ENCODE measurements around the gene ZNF536.

The ZNF536 gene

DNA sequence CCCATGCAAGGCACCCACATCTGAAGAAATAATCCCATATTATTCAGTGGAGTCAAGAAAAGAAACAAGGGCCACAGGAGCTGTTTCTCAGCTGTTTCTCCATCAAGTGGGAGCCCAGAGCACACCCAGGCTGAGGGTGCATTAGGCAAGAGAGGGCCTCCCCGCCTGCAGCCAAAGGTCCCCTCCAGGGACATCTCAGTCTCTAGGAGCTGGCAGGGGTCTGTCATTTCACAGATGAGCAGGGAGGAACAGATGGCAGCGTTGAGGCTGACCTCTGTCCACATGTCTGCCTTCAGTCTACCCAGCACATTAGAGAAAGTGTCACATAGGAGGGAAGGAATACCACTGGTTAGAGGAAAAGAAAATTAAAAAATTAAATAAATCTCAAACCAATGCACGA, 157.7 kb downstream of the ZNF536 start:
- DNase-seq (ENCODE audit: low read depth) = no peak

DNA sequence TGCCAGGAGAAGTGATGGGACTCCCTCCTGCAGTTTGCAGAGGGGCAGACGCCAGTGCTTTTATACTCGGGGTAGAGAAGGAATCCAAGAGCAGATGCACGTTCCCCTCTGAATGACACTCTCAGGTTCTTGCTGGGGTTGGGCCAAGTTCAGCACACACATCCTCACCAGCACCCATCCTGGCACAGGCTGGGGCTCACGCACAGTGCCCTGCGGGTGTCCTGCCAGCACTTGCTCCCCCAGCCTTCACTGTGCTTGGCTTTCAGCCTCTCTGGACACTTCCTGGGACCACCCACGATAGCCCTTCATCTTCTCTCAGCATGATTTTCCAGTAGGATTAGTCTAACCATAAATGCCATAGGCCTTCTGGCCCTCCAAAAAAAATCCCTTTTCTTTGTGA, 158.6 kb downstream of the ZNF536 start:
- DNase-seq (ENCODE audit: low read depth) = no peak

DNA sequence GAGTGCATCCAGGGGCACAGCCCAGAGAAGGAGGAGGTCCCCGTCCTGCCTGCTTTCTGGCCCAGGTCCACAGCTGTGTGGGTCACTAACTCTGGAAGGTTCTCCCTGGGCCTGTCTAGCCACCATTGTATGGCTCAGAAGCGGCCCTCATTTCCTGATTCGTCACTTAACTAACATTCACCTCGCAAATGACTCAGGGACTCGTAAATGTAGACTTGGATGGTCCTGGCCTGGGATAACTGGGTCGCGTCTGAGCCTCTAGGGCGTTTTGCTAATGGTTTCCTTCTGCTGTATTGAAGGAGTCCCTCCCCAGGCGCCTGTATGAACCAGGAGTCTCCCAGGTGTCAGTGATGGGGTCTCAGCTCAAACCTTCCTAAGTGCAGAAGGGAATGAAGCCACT, 162.8 kb downstream of the ZNF536 start:
- DNase-seq (ENCODE audit: low read depth) = no peak

DNA sequence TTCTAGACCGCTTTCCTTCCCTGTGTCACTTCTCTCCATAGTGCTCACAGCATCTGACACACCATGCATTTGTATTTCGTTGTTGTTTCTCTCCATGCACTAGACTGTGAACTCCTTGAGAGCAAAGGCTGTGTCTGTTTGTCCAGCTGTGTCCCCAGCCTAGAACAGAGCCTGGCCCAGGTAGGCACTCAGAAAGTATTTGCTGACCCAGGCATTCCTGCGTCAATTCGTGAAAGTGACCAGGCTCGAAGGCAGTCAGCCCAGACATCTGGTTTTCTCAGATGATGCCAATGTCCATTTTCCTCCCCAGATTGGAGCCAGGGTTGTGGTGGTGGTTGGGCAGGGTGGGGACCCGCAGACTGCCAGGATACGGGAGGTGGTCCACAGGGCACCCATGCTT, 164.8 kb downstream of the ZNF536 start:
- no peak for DNase-seq (ENCODE audit: low read depth)

DNA sequence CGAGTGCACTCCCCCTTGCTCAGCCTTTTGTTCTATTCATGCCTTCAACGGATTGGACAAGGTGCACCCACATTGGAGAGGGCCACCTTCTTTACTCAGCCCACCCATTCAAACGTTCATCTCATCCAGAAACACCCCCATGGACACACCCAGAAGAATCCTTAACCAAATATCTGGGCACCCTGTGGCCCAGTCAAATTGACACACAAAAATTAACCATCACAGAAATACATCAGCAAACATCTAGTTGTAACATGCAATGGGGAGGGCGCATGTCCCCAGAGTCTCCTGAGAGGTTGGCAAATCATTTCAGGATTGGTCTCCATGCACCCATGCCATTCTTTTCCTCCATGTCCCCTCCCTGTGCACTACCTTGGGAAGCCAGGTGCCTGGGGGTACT, 167.1 kb downstream of the ZNF536 start:
- DNase-seq (ENCODE audit: low read depth) = no peak

DNA sequence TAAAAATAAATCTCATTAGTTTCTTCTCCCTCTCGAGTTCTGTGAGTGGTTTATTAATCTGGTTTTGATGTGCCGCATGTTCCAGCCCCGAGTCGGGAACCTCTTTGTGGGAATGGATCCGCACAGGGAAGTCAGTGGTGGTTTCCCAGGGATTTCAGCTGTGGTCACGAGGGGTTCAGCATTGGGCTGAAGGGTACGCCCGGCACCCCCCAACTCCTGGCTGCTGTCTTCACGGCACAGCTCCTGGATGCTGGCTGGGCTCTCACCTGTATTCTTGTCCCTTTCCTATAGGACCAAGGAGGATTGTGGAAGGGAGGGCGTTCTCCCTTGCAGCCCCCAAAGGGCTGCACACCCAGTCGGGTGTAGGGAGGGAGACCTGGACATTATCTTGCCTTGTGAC, 167.8 kb downstream of the ZNF536 start:
- no peak for DNase-seq (ENCODE audit: low read depth)

DNA sequence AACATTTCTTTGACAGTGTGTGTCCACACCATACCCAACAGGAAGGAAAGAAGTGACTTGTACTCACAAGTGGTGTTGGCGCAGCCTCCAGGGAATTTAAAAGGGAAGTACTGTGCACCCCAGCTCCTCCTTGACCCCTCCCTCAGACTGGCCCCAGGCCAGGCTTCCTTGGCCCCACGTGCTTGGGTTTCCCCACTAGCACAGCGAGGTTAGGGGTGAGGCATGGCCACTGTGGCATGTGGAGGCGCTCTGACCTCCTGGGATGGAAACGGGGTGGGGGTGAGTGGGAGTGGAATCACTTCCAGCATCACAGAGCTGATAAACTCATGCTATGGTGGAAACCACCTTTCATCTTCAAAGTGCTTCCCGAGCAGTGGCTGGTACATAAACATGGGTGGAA, 168.6 kb downstream of the ZNF536 start:
- DNase-seq (ENCODE audit: low read depth) = no peak

DNA sequence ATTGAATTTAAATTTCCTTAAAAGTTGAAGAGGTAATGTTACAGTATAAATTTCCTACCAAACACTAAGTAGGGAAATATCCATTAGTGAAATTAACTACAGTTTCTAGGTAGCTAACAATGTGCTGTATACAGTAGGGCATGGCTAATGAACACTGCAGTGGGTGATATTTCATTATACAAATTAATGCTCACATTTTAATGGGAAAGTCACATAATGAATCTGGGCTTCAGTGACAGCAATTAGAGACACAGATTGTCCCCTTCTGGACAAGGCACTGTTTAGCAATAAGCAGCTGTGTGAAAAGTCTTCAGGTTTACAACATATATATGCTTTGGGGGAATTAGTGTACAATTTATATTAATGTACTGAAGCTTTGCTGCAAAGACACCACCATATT, 169.4 kb downstream of the ZNF536 start:
- DNase-seq (ENCODE audit: low read depth) = no peak

DNA sequence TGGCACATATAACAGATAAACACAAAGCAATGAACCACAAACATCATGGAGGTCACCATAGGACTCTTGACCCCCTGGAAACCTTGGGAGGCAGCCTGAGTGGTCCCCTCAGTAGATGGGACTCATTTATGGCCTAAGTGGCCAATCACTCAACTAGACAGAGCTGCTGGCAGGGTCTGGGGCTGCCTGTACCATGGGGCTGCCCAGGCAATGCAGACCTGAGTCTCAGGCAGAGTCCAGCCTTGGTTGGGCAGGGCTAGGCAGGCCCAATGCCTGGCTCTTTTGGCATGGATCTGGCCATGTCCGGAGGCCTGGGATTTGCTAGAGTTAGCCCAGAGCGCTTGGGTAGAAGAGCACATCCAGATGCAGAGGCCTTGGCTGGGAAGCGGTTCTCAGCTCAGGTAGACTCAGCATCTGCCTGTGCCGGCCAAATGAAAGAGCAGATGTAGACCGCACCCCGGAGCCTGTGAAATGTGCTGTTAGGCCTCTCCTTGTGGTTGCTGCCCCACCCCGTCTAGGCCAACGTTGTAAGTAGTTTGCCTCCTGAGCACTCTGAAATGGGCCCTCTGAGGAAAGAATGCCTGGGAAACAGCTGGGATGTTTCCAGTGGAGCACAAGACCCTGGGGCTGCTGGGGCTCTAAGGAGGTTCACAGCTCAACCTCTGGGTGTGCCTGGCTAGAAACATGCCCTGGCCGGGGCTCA, 171.2 kb downstream of the ZNF536 start:
- no peak for DNase-seq (ENCODE audit: low read depth)

DNA sequence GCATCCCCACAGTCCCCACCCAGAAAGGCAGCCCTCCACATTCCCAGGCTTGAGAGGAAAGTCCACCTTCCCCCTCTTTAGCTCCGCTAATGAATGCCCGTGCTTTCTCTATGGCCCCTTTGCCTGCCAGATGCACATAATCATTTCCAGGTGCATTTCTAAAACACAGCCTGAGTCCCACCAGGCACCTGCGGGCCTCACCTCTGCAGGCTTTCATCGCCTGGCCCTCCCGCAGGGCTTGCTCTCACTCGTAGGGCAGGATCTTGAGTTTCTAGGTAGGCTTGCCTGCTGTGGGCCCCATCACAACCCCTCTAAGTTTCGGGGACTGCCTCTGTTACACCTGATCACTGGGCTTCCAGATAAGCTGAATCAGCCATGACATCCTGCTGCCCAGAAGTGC, 173.6 kb downstream of the ZNF536 start:
- DNase-seq (ENCODE audit: low read depth) = no peak

DNA sequence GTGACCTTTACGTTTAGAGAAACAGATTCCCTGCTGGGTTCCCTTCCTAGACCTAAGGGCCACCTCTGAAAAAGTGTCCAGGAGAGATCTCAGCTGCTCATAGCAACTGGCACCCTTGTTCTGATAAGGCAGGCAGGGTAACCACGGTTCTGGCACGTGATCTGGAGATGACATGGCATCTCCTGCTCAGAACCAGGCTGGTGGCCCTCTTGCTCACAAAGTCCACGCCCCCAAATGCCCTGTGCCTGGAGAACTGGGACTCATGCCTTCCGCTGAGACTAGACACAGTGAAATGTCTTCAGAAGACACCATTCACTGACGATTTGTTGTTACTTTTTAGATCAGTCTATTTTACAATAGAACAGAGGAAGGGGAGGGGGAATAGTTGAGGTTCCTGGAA, 174.1 kb downstream of the ZNF536 start:
- DNase-seq (ENCODE audit: low read depth) = no peak

DNA sequence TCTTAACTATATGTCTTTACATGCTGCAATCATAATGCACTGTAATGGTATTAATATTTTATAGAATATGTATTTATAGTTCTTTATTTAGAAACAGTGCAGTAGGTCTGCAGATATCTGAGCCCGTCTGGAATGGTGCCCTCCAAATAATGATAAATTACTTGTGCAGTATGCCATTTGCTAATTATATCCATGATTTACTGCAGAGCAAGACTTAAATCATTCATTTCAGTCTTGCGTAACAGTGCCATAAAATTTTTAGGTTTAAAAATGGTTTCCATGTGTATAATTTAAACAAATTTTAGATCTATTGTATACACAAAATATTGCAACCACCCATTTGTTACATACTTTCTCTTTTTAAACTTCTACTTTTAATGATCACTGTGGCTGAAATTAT, 175.1 kb downstream of the ZNF536 start:
- DNase-seq (ENCODE audit: low read depth) = no peak

DNA sequence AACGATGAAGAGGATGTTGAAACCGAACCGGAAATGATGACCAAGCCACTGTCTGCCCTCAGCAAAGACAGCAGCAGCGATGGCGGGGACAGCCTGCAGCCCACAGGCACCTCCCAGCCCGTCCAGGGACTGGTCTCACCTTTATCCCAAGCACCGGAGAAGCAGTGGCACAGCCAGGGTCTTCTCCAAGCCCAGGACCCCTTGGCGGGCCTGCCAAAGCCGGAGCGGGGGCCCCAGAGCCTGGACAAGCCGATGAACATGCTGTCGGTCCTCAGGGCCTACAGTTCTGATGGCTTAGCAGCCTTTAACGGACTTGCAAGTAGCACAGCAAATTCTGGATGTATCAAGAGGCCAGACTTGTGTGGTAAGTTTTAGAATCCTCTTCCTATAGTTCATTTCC, 177.0 kb downstream of the ZNF536 start:
- DNase-seq (ENCODE audit: low read depth) = no peak

DNA sequence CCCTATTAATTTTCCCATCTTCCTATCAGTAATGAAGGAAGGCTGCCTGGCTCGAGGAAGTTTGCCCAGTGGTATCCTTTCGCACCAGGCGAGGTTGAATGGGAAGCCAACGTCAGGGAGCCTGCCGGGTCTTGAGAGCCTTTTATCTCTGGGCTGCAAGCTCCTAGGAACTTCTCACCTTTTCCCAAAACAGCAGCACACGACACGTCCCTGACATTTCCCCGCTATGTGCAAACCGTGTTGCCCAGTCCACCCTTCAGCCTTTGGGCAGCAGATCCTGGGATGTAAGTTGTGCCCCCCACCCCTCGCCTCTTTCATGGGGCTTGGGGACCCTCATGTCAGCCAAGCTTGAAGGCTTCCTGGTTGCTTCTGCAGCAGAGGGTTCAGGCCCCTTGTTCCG, 179.1 kb downstream of the ZNF536 start:
- DNase-seq (ENCODE audit: low read depth) = no peak

DNA sequence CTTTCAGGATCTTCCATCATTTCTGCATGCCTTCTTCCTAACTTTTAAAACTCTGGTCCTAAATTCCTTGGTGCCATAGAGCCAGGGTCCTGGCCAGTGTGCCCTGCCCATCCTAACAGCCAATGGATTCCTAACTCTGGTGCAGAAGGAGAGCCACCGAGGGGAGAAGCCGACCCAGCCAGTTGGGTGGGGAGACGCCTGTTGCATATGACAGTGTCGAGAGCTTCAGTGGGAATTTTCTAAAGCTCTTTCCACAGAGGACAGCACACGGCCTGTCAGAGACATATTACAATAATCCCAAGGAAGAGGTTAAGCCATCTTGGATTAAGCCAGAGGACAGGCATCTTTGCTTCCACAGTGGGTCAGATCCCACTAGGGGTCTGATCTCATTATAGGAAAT, 180.4 kb downstream of the ZNF536 start:
- DNase-seq (ENCODE audit: low read depth) = no peak

DNA sequence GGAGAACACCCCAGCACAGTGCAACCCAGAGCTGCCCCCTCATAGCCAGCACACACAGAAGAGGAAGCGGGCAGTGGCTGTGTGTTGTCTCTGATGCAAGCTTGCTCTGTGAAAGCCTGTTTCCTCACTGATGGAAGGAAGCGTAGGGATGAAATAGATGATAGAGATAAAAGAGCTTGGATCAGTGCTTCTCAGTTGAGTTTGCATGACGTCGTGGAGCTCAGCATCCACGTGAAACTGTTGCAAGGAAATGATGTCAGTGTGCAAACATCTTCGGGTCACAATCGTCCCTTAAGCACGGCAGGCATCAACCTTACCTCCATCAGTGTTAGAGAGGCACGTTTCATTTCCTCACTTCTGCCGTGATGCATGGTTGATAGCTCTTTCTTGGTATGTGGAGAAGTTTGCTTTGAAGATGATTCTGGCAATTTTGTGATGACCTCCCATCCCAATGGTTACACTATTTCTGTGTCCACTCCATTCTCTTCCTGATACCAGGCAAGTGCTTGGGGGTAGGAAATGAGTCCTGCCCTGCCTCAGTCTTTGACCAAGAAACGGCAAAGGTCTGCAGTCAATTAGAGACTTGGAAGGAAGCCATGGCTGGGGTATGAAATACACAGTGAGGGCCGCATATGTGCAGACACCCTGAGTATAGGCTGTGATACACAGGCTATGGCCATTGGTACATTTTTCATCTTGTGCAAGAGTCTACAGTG, 183.0 kb downstream of the ZNF536 start:
- DNase-seq (ENCODE audit: low read depth) = no peak

DNA sequence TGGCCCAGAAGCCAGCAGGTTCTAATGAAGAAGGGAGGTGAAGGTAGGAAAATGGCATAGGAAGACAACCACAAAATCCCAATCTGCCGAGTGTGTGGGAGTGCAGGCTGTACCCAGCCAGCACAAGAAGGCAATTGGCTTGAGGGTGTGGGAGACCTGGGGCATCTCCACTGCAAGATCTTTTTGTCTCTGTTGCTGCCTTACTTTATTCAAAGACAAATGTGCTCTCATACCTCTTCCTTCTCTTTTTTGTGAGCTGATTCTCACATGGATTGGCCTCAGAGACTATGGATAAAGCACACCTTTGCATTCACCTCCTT, 183.6 kb downstream of the ZNF536 start:
- DNase-seq (ENCODE audit: low read depth) = no peak

DNA sequence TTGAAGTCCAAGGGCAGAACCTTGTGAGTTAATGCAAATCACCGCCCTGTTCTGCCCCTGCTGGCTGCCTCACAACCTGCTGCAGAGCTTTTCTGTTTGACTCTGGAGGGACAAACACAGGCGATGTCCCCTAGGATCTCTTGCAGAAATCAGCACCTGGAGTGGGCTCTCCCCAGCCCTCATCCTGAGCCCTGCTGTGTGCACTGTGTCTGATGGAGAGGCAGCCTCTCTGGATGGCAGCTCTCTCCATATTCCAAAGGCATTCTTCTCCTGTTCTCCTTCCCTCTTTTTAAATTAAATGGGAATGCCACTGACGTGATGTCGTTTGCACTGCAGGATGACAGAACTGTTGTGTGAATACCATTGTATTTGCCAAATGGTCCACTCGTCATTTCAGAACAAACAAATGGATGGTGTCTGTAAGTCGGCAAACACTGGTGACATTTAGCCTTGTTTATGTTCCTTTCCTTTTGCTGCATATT, 184.1 kb downstream of the ZNF536 start:
- no peak for DNase-seq (ENCODE audit: low read depth)

DNA sequence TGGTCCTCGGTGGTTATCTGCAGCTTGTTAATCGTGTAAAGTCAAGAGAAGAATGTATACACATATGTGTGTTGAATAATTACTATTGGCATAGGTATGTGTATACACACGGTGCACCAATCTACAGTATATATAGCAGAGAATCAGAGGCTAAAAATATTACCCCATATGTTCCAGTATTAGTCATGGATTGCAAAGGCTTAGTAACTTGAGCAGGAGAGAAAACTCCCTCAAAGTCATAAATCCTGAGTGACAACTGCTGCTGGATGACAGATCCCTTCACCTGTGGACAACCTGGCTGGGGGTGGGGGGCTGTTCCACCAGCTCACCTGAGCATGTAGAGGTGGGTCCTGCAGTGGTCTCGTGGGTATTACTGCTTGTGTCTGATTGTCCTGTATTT, 185.0 kb downstream of the ZNF536 start:
- DNase-seq (ENCODE audit: low read depth) = no peak

DNA sequence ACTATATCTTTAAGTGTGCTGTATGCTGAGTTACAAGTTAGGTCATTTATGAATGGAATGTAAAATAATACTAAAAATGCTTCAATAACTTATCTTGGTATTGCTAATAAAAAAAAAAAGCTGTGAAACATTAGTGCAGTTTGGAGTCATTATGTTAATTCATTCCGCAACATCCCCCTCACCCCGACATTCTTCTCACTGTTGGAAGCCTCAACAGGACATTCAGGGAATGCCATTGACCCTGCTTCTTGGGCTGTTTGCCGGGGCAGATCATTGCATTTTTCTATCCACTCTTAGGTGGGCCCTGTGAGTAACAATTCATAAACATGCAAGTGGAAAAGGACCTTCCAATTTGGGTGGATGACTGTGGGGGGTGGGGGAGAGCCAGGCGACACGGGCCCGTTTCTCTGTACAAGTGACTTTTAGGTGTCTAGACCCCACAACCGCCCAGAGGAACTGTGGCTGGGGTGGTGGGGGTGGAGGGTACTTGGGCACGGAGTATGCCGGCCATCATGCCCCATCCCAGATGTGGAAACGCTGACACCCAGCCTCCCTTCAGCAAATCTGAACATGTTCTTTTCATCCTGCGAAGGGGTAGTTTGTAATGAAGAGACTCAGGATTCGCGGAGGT, 185.9 kb downstream of the ZNF536 start:
- no peak for DNase-seq (ENCODE audit: low read depth)

DNA sequence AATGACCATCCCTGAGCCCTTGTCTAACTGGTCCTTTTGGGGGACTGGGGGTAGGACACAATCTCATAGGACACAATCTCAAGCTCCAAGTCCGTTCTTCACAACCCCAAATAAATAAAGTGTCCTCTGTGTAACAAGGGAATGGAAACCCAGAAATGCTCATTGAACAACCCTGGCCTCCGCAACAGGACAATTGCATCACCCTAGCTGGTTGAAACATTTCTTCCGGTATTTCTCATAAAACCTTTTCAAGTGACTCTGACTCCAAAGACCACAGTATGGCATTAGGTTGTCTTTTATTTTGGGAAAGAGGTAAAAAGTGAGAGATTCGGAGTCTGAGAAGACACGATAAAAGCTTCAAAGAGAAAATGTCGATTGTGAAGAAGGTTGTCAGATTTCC, 186.6 kb downstream of the ZNF536 start:
- no peak for DNase-seq (ENCODE audit: low read depth)

DNA sequence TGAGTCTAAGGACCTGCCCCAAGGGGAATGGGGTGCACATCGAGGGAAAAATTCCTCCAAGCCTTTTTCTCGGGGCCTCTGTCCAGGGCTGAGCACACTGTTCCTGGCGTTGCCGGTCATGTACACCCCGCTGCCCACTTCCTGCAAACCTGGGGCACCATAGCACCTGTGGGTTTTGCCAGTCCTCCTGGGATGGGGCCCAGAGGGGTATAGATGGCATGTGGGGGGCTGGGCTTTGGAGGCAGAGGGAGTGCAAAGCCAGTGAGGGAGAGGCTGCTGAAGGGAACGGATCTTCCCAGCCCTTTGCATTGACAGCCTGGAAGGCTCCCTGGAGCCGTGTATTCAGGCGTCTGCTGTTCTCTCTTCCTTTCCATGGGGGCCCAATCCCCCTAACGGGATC, 187.3 kb downstream of the ZNF536 start:
- no peak for DNase-seq (ENCODE audit: low read depth)

DNA sequence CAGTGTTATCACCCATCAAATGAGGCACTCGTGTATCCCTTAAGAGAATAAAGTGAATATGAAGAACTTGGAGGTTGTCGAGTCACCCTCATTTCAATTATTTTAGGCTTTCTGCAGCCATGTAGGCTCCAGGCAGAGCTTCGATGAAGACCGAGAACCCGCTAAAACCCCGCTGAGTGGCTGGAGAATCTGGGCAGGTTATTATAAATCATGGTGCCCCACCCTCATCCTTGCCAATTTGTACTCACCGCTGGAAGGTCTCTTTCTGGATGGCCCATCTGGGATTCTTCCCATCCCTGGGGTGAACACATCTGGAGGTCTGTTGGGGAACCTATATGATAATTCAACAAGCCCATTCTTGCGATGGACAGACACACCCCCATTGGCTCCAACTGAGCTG, 190.8 kb downstream of the ZNF536 start:
- DNase-seq (ENCODE audit: low read depth) = no peak

DNA sequence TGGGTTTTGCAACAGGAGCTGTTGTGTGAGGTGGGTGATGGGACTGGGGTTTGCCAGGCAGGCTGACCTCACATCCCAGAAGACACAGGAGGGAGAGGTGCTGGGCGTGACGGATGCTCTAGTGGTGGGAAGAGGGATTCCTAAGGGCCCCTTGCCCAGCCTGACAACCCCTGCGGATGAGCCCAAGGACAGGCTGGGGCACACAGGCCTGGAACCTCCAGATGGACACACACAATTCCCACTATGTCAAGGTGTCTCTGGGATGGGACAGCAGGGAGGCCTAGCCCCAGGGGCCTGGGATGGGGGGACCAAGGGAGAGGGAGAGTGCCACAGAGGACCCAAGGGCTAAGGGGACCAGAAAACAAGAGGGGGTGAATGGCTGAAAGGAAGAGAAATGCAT, 191.5 kb downstream of the ZNF536 start:
- no peak for DNase-seq (ENCODE audit: low read depth)
